OCI-LY7 (cell line): ENCODE measurements around the gene KIAA1755.

Experiments used
- CTCF ChIP-seq: fragments of 200-600 bp; sonication (generic); conservative IDR thresholded peaks from 2 replicates; pipeline ENCODE4 v1.5.1; 2014; ENCODE audit warnings: mild to moderate bottlenecking, antibody characterized with exemption, low read length, moderate library complexity, mixed read lengths
- EZH2phosphoT487 ChIP-seq: fragments of 200-600 bp; sonication (generic); IDR thresholded peaks from 2 replicates; pipeline ENCODE4 v1.6.1; 2018; ENCODE audit warnings: low read depth, borderline replicate concordance, mild to moderate bottlenecking, mixed run types, antibody characterized with exemption, low read length, moderate library complexity, mixed read lengths

DNA sequence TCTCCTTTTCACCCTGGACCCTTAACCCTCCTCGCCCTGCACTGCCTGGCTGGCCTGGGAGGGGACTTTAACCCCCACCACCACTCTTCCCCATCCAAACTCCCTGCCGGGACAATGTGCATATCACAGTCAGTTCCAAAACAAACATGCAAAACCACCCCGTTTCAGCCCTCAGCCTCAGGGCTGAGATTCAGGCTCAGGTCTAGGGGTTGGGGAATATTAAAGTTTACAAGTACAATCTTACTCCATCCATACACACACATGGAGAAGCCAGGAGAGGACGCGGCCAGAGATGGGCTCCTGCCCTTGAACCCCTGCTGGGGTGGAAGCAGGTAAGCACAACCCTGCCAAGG lies 534 bp downstream of the KIAA1755 start:
- no peak for TF ChIP-seq CTCF
- TF ChIP-seq EZH2phosphoT487: no peak
